PFSK-1 (cell line): Measurements from ENCODE around the gene SOX13.

Source experiments
- FOXP2 ChIP-seq: optimal IDR thresholded peaks from 2 replicates; pipeline ENCODE3; 2011; ENCODE audit warnings: borderline replicate concordance, control low read depth, inconsistent platforms; ENCODE audit not compliant: insufficient read depth; ENCODE audit errors: extremely low read length, extremely low read depth
- POLR2AphosphoS5 ChIP-seq: IDR thresholded peaks from 2 replicates; pipeline ENCODE4 v1.6.1; 2012; ENCODE audit warnings: low read depth, mild to moderate bottlenecking, control low read depth, low read length, moderate library complexity
- SIN3A ChIP-seq: IDR thresholded peaks from 2 replicates; pipeline ENCODE4 v1.6.1; 2012; ENCODE audit warnings: mild to moderate bottlenecking, low read length, moderate library complexity, borderline replicate concordance; ENCODE audit not compliant: insufficient read depth
- TAF1 ChIP-seq: IDR thresholded peaks from 2 replicates; pipeline ENCODE4 v1.6.1; 2012; ENCODE audit warnings: low read length, control low read depth, borderline replicate concordance; ENCODE audit not compliant: insufficient read depth
- TF ChIP-seq, protein P1 (sequence below), 2 experiments: IDR thresholded peaks; 2 replicates each; pipeline versions ENCODE4 v1.6.1 to v1.8.0; 2011 to 2012; ENCODE audit warnings: low read depth in 2 of 2, low read length in 2 of 2, control low read depth in 1 of 2, inconsistent platforms in 1 of 2, mild to moderate bottlenecking in 1 of 2, moderate library complexity in 1 of 2; ENCODE audit not compliant: insufficient read depth in 1 of 2

SOX13 gene

DNA sequence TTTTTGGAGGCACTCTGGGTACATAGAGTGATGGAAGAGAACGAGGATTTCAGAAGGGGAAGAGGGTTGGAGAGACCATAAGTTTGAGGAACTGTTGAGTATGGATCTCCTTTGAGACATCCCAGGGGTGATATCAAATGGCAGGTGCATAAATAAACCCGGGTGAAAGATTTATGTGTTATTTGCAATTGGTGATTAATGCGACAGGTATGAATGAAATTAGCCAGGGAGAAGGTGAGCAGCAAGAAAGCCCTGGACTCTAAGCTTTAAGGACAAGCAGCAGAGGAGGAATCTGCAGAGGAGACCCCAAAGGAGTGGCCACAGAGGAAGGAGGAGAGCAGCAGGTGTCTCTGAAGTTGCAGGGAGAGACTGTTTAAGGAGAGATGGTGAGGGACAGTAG lies 102.0 kb downstream of the SOX13 start:
- TF ChIP-seq POLR2AphosphoS5: no peak
- no peak for TF ChIP-seq FOXP2
- TF ChIP-seq SIN3A: no peak
- TF ChIP-seq TAF1: no peak
- TF ChIP-seq, protein P1, sequence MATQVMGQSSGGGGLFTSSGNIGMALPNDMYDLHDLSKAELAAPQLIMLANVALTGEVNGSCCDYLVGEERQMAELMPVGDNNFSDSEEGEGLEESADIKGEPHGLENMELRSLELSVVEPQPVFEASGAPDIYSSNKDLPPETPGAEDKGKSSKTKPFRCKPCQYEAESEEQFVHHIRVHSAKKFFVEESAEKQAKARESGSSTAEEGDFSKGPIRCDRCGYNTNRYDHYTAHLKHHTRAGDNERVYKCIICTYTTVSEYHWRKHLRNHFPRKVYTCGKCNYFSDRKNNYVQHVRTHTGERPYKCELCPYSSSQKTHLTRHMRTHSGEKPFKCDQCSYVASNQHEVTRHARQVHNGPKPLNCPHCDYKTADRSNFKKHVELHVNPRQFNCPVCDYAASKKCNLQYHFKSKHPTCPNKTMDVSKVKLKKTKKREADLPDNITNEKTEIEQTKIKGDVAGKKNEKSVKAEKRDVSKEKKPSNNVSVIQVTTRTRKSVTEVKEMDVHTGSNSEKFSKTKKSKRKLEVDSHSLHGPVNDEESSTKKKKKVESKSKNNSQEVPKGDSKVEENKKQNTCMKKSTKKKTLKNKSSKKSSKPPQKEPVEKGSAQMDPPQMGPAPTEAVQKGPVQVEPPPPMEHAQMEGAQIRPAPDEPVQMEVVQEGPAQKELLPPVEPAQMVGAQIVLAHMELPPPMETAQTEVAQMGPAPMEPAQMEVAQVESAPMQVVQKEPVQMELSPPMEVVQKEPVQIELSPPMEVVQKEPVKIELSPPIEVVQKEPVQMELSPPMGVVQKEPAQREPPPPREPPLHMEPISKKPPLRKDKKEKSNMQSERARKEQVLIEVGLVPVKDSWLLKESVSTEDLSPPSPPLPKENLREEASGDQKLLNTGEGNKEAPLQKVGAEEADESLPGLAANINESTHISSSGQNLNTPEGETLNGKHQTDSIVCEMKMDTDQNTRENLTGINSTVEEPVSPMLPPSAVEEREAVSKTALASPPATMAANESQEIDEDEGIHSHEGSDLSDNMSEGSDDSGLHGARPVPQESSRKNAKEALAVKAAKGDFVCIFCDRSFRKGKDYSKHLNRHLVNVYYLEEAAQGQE (IDR thresholded peaks at IDR 0.05; ENCODE audit: insufficient read depth in 1 of 2, low read depth in 2 of 2, low read length in 2 of 2): no peak

DNA sequence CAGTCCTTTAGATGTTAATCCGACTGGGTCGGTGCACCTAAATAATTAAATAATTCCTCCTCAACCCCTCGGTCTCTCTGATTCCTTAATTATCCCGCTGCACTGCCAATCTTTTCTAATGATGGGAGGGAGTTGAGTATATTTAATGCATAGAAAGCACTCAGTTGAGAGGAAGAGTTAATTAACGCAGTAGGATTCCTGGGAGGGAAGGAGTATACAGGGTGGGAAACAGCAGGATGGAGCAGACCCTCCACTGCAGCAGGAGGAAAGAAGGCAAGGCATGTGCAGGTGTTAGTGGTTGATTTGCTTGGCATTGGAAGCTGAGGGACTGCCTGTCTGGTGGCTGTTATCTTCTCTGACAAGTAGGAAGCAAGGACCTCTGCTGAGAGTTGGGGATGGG lies 103.1 kb downstream of the SOX13 start:
- TF ChIP-seq, protein P1 (IDR thresholded peaks at IDR 0.05; ENCODE audit: insufficient read depth in 1 of 2, low read depth in 2 of 2, low read length in 2 of 2): no peak
- TF ChIP-seq FOXP2 (no peak), SIN3A (no peak), POLR2AphosphoS5 (no peak), TAF1 (no peak)

DNA sequence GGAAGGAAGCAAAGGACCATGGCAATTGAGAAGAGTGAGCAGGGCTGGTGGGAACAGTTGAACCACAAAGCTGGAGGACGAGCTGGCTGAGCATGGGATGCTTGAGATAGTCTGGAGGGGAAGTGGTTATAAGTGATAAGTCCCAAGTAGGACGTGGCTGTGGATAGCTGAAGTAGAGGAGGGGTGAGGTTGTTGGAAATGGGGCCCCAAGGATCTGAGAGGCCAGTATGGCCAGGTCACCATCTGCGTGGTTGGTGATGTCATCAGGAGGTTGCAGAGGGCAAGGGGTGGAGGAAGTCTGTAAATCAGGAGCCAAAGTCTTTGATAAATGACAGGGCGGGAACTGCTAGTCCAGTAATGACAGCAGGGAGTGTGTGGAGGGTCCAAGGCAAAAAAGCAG lies 104.2 kb downstream of the SOX13 start:
- TF ChIP-seq TAF1 (no peak), SIN3A (no peak), FOXP2 (no peak), POLR2AphosphoS5 (no peak)
- TF ChIP-seq, protein P1 (IDR thresholded peaks at IDR 0.05; ENCODE audit: insufficient read depth in 1 of 2, low read depth in 2 of 2, low read length in 2 of 2): no peak
